HepG2 (cell line): ENCODE data around the gene DHX16. TPM values are rescaled to one million over a fixed set of nuclear protein-coding genes. Genes with fewer than 3 reads are reported as not detected.

ENCODE experiments used
- CBX2 ChIP-seq, 2 experiments: fragments of 200-600 bp in 1 of 2; sonication (generic); formaldehyde crosslinking in 1 of 2; IDR thresholded peaks; 2 replicates each; pipeline versions ENCODE4 v1.7.0 to v1.8.1; 2018 to 2022; ENCODE audit warnings: low read depth in 2 of 2, low read length in 1 of 2, mild to moderate bottlenecking in 1 of 2, missing genetic modification reagents in 1 of 2
- CBX5 ChIP-seq: sonication (generic); formaldehyde crosslinking; IDR thresholded peaks from 2 replicates; pipeline ENCODE4 v1.4.0; 2020; ENCODE audit warnings: missing genetic modification reagents, borderline replicate concordance
- CCDC6 ChIP-seq: sonication (generic); formaldehyde crosslinking; IDR thresholded peaks from 2 replicates; pipeline ENCODE4 v1.8.1; 2022; ENCODE audit warnings: mild to moderate bottlenecking, missing genetic modification reagents, moderate library complexity
- DNMT1 ChIP-seq: sonication (generic); formaldehyde crosslinking; IDR thresholded peaks from 2 replicates; pipeline ENCODE4 v1.5.1; 2020; ENCODE audit warnings: mild to moderate bottlenecking, missing genetic modification reagents
- DNMT3B ChIP-seq: conservative IDR thresholded peaks from 2 replicates; pipeline ENCODE4 v1.6.1; 2016; ENCODE audit warnings: missing biosample characterization, control low read depth
- ETV5 ChIP-seq: IDR thresholded peaks from 2 replicates; pipeline ENCODE4 v1.6.1; 2018; ENCODE audit warnings: missing biosample characterization, missing genetic modification reagents, inconsistent platforms, borderline replicate concordance
- GABPA ChIP-seq, 2 experiments: IDR thresholded peaks; 2 replicates each; pipeline ENCODE4 v1.6.1; 2011 to 2016; ENCODE audit warnings: low read depth in 2 of 2, low read length in 1 of 2, missing biosample characterization in 1 of 2, missing genetic modification characterization in 1 of 2
- GFI1 ChIP-seq: sonication (generic); formaldehyde crosslinking; IDR thresholded peaks from 2 replicates; pipeline ENCODE4 v1.5.0; 2020; ENCODE audit warnings: missing genetic modification reagents, mild to moderate bottlenecking, borderline replicate concordance
- GLI4 ChIP-seq: sonication (generic); formaldehyde crosslinking; IDR thresholded peaks from 2 replicates; pipeline ENCODE4 v1.5.1; 2020; ENCODE audit warnings: missing genetic modification reagents, mild to moderate bottlenecking, moderate library complexity, borderline replicate concordance
- KDM1A ChIP-seq: IDR thresholded peaks from 2 replicates; pipeline ENCODE4 v1.6.1; 2016; ENCODE audit warnings: missing compliant biosample characterization
- NFRKB ChIP-seq: fragments of 450-650 bp; IDR thresholded peaks from 2 replicates; pipeline ENCODE4 v1.6.1; 2017
- NKX3-1 ChIP-seq: sonication (generic); formaldehyde crosslinking; IDR thresholded peaks from 2 replicates; pipeline ENCODE4 v1.5.0; 2020; ENCODE audit warnings: missing genetic modification reagents
- PPARG ChIP-seq: conservative IDR thresholded peaks from 2 replicates; pipeline ENCODE4 v1.6.1; 2016; ENCODE audit warnings: missing biosample characterization, missing genetic modification reagents
- RBFOX2 ChIP-seq: fragments of 200-400 bp; formaldehyde crosslinking; IDR thresholded peaks from 2 replicates; pipeline ENCODE4 v1.6.1; 2017; ENCODE audit warnings: low read depth, mild to moderate bottlenecking, low read length
- SOX6 ChIP-seq, 2 experiments: fragments of 450-650 bp in 1 of 2; sonication (generic) in 1 of 2; formaldehyde crosslinking in 1 of 2; IDR thresholded peaks; 2 replicates each; pipeline versions ENCODE4 v1.4.0 to v1.6.1; 2017 to 2020; ENCODE audit warnings: antibody characterized with exemption in 1 of 2, mild to moderate bottlenecking in 1 of 2, missing genetic modification reagents in 1 of 2
- SP1 ChIP-seq, 2 experiments: fragments of 450-650 bp in 1 of 2; sonication (generic) in 1 of 2; formaldehyde crosslinking in 1 of 2; IDR thresholded peaks; 2 replicates each; pipeline versions ENCODE4 v1.4.0 to v1.6.1; 2016 to 2020; ENCODE audit warnings: missing genetic modification reagents in 1 of 2
- SRY ChIP-seq: sonication (generic); formaldehyde crosslinking; IDR thresholded peaks from 2 replicates; pipeline ENCODE4 v1.8.0; 2022; ENCODE audit warnings: mild to moderate bottlenecking, missing genetic modification reagents
- THAP11 ChIP-seq: IDR thresholded peaks from 2 replicates; pipeline ENCODE4 v1.6.1; 2016; ENCODE audit warnings: missing biosample characterization, missing genetic modification reagents
- TRIM24 ChIP-seq: sonication (generic); formaldehyde crosslinking; IDR thresholded peaks from 2 replicates; pipeline ENCODE4 v1.8.0; 2022; ENCODE audit warnings: mild to moderate bottlenecking, missing genetic modification reagents
- ZNF207 ChIP-seq: fragments of 450-650 bp; IDR thresholded peaks from 2 replicates; pipeline ENCODE4 v1.6.1; 2016; ENCODE audit warnings: antibody characterized with exemption, borderline replicate concordance
- ZNF335 ChIP-seq: sonication (generic); formaldehyde crosslinking; IDR thresholded peaks from 2 replicates; pipeline ENCODE4 v1.4.0; 2020; ENCODE audit warnings: missing genetic modification reagents
- ZNF354B ChIP-seq: sonication (generic); formaldehyde crosslinking; IDR thresholded peaks from 2 replicates; pipeline ENCODE4 v1.8.0; 2022; ENCODE audit warnings: mild to moderate bottlenecking, missing genetic modification reagents
- polyA plus RNA-seq, 8 experiments: library from polyadenylated mRNA; depleted of rRNA in 3 of 8; stranded (reverse) in 7 of 8; unstranded in 1 of 8; fragments of >200 nt; fragmentation: Illumina TruSeq in 4 of 8; extraction: Trizol in 4 of 8; gene quantifications; 2 replicates each; pipeline versions ENCODE4 v1.2.1 to v1.2.3, GENCODE V29; 2011 to 2016; ENCODE audit warnings: low read depth in 4 of 8, missing spikeins in 1 of 8, mixed read lengths in 1 of 8; ENCODE audit not compliant: insufficient read depth in 1 of 8
- total RNA-seq, 5 experiments: library from RNA; depleted of rRNA; stranded (reverse); fragments of >200 nt; fragmentation: Illumina TruSeq; extraction: Trizol; gene quantifications; 2 replicates each; pipeline ENCODE4 v1.2.3, GENCODE V29; 2016; ENCODE audit warnings: low read depth in 1 of 5
- TF ChIP-seq, protein P1 (sequence below): sonication (generic); formaldehyde crosslinking; IDR thresholded peaks from 2 replicates; pipeline ENCODE4 v1.5.0; 2020; ENCODE audit warnings: mild to moderate bottlenecking, missing genetic modification reagents
- TF ChIP-seq, protein P2 (sequence below): sonication (generic); formaldehyde crosslinking; IDR thresholded peaks from 2 replicates; pipeline ENCODE4 v1.5.0; 2020; ENCODE audit warnings: missing genetic modification reagents
- TF ChIP-seq, protein P3 (sequence below): sonication (generic); formaldehyde crosslinking; IDR thresholded peaks from 2 replicates; pipeline ENCODE4 v1.5.0; 2020; ENCODE audit warnings: mild to moderate bottlenecking, missing genetic modification reagents

DHX16 gene
- total and polyA plus RNA-seq, 2 of the 13 experiments (the other 11 are each of a cell fraction or from before 2014, with no cell fraction given): 57.0 to 58.5 TPM

DNA sequence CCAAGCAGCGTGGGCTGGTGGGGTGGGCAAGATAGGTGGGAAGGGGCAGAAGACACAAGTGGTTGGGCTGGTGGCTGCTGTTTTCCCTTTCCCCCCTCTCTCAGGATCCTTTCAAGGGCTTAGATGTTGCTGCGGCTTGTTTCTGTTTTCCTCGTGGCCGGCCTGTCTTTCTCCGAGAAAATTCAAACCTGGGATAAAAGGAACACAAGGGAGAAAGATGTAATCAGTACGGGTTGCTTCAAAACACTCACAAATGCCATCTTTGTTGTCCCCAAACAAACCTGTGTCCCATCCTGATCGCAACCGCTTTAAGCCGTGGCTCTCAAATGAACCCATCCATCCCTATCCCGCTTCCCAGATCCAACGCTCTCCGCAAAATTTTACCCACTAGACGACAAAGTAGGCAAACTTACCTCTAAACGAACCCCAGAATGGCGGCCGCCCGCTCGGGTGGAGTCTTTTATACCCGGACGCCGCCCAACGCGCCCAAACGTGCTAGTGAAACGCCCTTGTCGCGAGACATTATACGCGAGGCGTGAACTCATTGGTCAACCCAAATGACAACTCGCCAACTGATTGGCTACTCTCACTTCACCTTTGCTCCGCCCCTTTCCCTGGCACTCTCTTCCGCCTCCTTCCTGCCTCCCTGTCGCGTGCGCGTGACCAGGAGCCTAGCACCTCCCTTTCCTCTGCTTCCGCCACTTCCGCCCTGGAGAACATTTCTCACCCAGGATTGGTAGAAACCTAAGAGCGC lies 55.8 kb downstream of the DHX16 start, which contains the start of gene PPP1R10 (continued):
- TF ChIP-seq RBFOX2 (peak; percentile 94), CCDC6 (CRISPR knock-in tag) (no peak), SRY (no peak), CBX2 (IDR thresholded peaks at IDR 0.05; ENCODE audit: low read depth, low read length) (no peak), CBX2 (CRISPR knock-in tag; IDR thresholded peaks at IDR 0.05; ENCODE audit: low read depth) (no peak), GABPA (IDR thresholded peaks at IDR 0.05; ENCODE audit: low read depth, low read length) (peak; percentile 80), GABPA (CRISPR knock-in tag; IDR thresholded peaks at IDR 0.05; ENCODE audit: low read depth) (peak; percentile 96), NKX3-1 (CRISPR knock-in tag) (peak; percentile 76; the same call in 1 of the 2 replicates), DNMT3B (CRISPR knock-in tag) (peak; percentile 90; the same call in 1 of the 2 replicates), KDM1A (CRISPR knock-in tag) (no peak), ZNF207 (no peak), TRIM24 (no peak), NFRKB (peak; percentile 99), ETV5 (CRISPR knock-in tag) (no peak; the same call in 1 of the 2 replicates), DNMT1 (CRISPR knock-in tag) (no peak), SOX6 (IDR thresholded peaks at IDR 0.05) (no peak), SOX6 (CRISPR knock-in tag; IDR thresholded peaks at IDR 0.05) (no peak), GLI4 (no peak), CBX5 (peak; percentile 23; the same call in 1 of the 2 replicates), SP1 (IDR thresholded peaks at IDR 0.05) (peak; percentile 76; the same call in 1 of the 2 replicates), SP1 (CRISPR knock-in tag; IDR thresholded peaks at IDR 0.05) (peak; percentile 87), ZNF335 (CRISPR knock-in tag) (no peak; the same call in 1 of the 2 replicates), PPARG (CRISPR knock-in tag) (0 out of 2 replicates have a peak, but pooled peaks have one; percentile 17), ZNF354B (CRISPR knock-in tag) (0 out of 2 replicates have a peak, but pooled peaks have one; percentile 60), GFI1 (CRISPR knock-in tag) (no peak; the same call in 1 of the 2 replicates), THAP11 (CRISPR knock-in tag) (peak; percentile 93)
- TF ChIP-seq, protein P1, sequence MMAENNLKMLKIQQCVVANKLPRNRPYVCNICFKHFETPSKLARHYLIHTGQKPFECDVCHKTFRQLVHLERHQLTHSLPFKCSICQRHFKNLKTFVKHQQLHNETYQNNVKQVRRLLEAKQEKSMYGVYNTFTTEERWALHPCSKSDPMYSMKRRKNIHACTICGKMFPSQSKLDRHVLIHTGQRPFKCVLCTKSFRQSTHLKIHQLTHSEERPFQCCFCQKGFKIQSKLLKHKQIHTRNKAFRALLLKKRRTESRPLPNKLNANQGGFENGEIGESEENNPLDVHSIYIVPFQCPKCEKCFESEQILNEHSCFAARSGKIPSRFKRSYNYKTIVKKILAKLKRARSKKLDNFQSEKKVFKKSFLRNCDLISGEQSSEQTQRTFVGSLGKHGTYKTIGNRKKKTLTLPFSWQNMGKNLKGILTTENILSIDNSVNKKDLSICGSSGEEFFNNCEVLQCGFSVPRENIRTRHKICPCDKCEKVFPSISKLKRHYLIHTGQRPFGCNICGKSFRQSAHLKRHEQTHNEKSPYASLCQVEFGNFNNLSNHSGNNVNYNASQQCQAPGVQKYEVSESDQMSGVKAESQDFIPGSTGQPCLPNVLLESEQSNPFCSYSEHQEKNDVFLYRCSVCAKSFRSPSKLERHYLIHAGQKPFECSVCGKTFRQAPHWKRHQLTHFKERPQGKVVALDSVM (CRISPR knock-in tag): no peak
- TF ChIP-seq, protein P2, sequence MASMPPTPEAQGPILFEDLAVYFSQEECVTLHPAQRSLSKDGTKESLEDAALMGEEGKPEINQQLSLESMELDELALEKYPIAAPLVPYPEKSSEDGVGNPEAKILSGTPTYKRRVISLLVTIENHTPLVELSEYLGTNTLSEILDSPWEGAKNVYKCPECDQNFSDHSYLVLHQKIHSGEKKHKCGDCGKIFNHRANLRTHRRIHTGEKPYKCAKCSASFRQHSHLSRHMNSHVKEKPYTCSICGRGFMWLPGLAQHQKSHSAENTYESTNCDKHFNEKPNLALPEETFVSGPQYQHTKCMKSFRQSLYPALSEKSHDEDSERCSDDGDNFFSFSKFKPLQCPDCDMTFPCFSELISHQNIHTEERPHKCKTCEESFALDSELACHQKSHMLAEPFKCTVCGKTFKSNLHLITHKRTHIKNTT: 0 out of 2 replicates have a peak, but pooled peaks have one; percentile 69
- TF ChIP-seq, protein P3, sequence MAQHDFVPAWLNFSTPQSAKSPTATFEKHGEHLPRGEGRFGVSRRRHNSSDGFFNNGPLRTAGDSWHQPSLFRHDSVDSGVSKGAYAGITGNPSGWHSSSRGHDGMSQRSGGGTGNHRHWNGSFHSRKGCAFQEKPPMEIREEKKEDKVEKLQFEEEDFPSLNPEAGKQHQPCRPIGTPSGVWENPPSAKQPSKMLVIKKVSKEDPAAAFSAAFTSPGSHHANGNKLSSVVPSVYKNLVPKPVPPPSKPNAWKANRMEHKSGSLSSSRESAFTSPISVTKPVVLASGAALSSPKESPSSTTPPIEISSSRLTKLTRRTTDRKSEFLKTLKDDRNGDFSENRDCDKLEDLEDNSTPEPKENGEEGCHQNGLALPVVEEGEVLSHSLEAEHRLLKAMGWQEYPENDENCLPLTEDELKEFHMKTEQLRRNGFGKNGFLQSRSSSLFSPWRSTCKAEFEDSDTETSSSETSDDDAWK (CRISPR knock-in tag): no peak
